ENCODE results near the gene TCEA2.

DNA sequence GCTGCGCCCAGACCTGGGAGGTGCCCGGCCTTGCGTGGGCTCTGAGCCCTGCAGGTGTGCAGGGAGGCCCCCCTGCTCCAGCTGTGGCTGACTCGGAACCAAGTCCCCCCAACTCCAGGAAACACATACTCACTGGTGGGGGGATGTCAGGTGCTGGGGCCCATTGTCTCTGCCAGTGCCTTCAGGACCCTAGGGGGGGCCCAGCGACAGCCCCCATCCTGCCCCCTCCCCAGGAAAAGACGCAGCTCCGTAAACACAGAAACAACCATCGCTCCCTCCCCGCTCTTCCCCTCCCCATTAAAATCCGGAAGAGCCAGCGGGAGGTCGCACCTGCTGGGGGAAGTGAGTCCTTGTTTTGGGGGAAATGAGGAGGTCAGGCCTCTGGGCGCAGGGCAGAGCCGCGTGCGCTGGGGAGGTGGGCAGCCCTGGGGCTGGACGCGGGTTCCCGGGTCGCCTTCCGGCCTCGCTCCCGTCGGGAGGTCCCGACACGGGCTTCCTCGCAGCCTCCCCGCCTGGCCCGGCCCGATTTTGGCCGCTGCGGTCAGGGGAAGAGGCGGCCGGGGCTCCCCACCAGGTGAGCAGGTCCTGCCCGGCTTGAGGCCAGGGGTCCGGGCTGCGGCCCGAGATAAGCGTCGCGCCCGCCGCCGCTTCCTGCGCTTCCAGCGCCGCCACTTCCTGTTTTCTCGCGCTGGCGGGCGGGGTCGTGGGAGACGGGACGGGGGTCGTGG is 20.8 kb upstream of the TCEA2 start:
- TF ChIP-seq SUZ12 (IDR thresholded peaks at IDR 0.05; ENCODE audit: extremely low read depth, insufficient read depth, insufficient read length) (peak; percentile 77), ZNF274 (IDR thresholded peaks at IDR 0.05; ENCODE audit: low read depth, low read length) (no peak), YY1 (IDR thresholded peaks at IDR 0.05; ENCODE audit: insufficient read depth, insufficient read length) (no peak)

Data from NT2/D1 (cell line).